ENCODE measurements around the gene SERTAD4.
"Not testable (repeated sequence)": the region's sequence is repeated elsewhere in the genome, so short reads cannot be mapped to it uniquely, and the experiment has no call there.

SERTAD4 gene

DNA sequence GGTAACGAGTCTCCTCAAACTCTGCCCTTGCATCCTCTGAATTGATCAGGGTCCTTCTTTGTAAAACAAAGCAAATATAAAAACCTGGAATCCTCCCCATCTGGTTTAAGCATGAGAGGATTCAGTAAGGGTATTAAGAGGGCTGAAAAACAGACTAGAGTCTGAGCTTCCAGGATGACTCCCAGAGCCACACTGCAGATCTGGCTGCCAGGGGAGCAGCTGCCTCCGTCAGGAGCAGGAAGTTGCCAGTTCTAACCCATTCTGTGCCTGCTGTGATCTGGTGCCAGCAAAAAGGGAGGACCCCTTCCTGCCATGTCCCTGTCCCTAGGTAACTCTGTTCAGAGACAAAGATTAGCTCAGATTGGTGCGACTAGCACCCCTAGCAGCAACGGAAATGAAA is 27.5 kb downstream of the SERTAD4 start:
- DNase-seq (ENCODE audit: low spot score), result no peak

DNA sequence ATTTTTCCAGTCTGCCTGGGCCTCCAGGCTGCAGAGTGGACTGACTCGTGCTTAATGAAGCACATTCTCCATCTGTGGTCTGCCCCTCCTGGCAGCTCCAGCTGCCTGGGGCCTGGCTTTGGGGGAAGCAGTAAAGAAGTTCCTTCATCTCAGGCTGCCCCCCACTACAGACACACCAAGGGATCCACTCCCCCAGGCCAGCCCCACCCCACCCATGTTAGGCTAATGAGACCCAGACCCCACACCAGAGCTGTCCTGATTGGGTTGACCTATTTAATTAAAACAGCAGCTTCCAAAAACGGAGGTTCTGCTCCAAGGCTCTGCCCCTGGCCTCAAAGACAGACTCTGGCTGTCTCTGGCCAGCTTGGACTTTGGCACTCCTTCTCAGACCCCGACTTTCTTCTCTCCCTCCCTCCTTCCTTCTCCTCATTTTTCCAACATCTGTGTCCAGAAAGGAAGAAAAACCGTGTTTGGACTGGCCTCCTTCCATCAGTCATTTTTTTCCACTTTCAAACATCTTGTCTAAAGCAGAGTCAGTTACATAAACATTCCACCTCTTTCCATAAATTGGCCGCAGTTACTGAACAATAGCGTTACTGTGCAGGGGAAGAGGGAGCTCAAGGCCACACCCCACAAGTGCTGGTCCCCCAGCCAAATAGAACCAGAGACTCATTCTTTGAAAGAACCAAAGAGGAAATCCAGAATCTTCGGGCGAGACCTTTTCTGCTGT is 29.7 kb downstream of the SERTAD4 start:
- no peak for DNase-seq (ENCODE audit: low spot score)

DNA sequence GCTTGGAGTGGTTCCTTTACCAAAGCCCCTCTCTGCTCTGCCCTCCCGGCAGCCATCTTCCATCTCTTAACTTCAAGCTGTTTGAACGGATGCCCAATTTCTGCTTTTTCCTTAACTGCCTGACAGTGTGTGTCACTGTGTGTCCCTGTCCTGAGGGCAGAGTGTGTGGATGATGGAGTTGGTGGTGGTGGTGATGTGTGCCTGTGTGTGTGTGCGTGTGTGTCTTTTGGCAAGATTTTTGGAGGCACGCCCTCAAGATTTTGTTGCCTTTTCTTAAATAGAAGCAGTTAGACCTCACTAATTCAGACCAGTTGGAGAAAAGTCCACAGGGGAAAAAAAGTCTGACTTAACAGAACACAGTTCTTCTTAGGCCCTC is 30.3 kb downstream of the SERTAD4 start:
- DNase-seq (ENCODE audit: low spot score), result no peak

DNA sequence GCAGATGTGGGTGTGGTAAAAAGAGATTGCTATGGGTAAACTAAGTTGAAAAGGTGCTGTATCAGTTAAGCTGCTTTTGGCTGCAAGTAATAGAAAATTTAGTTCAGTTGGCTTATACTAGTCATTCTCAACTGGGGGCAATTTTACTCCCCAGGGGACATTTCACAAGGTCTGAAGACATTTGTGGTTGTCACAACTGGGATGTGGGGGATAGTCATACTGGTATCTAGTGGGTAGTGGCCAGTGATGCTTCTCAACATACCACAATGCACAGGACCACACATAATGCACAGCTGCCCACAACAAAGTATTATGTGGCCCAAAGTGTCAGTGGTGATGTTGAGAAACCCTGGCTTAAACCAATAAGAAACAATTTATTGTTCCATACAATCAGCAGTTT is 31.4 kb downstream of the SERTAD4 start:
- DNase-seq (ENCODE audit: low spot score), result no peak

DNA sequence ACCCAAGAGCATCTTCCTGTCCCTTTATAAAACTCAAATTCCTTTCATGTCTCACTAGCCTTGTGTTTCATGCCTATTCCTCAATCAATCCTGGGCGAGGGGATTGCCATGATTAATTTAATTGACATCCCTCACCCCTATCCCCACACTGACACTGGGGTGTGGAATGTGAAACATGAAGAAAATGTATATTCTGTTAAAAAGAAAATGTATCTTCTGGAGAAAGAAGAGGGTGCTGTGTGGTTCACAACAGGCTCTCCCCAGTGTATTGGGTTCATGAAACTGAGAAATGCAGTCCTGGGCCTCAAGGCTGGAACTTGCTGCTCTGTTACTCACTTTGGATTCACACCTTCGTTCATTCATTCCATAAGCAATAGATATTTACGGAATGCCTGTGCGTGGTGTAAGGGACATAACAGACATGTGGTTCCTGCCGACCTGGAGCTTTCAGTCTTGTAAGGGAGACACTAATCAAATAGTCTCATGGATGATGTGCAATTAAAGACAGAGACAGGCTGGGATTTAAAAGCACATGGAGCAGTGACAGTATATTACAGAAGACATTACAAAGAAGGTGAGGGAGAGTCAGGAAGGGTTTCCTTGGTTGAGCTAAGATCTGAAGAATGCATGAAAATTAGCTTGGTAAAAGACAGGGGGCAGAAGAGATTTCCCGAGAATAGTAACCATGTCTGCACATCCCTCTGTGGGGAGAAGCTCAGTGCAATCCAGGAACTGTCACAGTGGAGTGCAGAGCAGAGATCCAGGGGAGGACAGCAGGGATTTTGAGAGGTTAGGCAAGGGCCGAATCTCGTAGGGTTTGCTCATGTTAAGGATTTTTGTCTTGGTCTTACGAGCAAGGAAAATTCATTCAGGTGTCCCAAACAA is 32.1 kb downstream of the SERTAD4 start:
- no peak for DNase-seq (ENCODE audit: low spot score)

DNA sequence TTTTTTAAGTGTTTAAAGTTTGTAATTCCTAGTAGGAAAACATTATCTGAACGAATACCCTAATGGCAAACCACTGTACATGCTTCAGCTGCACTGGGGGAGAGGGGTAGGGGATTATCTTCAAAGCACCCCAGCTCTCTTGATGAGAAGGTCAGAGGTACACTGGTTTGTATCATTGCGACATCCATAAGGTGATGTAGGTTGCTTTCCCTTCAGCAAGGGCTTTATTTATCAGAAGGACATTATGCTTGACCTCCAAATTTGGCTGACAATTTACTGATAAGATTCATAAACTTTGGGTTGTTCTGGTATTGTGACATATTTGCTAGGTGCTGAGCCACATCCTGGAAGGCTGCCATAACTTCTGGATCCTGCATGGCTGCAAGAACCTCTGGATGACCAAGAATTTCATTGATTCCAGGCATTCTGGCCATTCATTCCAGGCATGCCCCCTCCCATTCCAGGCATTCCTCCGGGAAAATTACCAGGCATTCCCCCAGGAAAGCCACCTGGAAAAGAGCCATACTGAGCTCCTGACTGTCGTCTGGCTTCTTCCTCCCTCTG is 32.9 kb downstream of the SERTAD4 start:
- not testable (repeated sequence) for DNase-seq (ENCODE audit: low spot score)

DNA sequence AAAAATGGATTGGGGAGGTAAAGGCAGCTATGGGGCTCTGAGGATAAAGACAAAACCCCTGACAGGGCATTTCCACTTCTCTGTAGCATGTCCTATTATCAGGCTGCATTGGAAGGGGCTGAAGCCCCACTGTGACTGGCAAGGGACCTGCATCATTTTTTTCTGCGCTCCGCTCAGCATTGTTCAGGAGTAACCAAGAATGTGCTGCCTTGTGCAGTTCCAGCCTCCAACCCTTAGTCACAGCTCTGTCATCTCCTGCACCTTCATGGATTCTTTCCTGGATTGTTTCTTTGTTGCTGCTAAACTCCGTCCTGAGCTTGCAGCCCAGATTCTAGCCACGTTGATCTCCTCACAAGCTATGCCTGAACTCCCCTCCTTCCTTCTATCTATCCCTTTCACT is 37.4 kb downstream of the SERTAD4 start:
- DNase-seq (ENCODE audit: low spot score), result no peak

DNA sequence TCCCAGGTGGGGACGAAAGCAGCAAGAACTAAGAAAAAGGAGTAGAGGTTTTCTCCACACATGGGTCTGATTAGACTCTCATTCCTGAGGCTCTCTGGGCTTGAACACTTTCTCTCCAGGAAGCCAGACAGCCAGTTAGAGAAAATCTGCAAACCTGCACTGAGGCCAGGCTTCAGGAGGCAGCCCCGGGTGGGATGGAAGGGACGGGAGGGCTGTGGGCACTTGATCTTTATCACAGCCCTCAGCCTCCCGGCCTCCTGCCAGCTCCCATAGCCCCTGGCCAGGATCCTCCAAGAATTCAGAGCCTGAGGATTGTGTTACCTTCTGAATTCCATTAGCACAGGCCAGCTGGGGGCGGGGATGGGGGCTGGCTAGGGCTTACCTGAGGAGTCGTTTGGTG is 40.1 kb downstream of the SERTAD4 start:
- no peak for DNase-seq (ENCODE audit: low spot score)

DNA sequence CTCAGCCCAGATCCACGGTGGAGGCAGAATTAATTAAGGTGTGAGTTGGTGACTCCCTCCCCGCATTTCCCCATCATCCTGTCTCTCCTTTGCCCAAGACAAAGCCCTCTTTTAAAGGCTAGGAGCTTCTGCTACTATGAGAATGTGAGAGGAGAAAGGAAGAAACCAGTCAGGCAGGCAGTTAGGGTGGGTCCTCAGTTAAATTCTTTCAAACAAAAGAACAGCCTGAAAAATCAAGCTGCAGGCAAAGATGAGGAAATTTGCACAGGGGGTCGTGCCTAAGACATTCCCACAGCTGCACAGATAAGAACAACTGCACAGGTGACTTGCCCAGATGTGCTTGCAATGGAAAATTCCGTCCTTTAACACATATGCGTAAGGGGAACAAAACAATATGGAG is 47.6 kb downstream of the SERTAD4 start:
- DNase-seq (ENCODE audit: low spot score), result no peak

DNA sequence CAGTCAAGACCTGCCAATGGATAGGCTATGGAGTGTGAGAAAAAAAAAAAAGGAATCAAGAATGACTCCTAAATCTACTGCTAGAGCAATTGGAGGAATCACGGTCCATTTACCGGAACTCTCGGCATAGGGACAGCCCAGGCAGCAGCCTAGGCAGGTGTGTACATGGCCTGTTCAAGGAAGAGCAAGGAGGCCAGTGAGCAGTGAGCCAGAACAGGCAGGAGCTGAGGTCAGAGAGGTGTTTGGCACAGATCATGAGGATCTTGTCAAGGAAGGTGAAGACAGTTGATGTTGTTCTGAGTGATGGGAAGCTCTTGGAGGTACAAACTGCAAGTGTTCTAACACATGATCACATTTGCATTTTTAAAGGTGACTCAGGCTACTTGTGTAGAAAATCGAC is 55.5 kb downstream of the SERTAD4 start:
- DNase-seq (ENCODE audit: low spot score), result no peak

DNA sequence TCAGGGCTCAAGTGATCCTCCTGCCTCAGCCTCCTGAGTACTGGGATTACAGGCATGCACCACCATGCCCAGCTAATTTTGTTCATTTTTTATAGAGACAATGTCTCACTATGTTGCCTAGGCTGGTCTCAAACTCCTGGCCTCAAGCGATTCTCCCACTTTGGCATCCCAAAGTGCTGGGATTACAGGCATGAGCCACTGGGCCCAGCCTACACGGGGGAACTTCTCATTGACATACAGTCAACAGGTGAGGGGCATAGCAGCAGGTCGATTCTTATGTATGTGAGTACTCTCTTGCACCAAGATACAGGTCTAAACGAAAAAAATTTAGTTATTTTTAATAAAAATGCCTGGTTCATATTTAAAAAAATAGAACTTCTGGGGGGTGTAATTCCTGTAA is 56.7 kb downstream of the SERTAD4 start:
- no peak for DNase-seq (ENCODE audit: low spot score)

DNA sequence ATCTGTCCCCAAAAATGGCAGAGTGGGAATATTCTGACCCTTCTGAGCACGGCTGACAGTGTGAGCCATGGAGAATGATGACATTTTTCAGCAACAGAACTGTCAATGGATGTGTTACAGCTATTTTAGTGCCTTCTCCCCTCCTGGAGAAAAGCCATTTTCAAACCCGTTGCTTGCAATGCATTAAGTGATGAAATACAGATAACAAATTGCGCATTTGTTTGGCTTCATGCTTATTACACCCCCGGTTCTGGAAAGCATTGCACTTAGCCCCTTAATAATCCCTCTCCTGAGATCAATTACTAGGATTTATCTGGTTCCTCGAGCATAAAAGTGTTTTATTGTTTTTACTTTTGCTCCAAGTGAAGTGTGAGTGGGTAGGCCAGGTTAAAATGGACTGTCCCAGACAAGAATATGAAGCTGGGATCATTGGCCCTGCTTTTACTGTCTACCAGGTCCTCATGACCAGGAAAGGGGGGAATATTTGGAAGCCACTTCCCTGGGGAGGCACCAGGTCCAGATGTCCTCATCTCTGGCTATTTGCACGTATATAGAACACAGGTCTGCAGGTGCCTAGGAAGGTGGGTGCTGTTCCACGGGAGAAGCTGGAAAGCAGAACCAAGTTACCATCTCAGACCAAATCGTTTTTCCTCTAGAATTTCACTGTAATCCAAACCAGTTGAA is 58.6 kb downstream of the SERTAD4 start:
- DNase-seq (ENCODE audit: low spot score), result no peak

DNA sequence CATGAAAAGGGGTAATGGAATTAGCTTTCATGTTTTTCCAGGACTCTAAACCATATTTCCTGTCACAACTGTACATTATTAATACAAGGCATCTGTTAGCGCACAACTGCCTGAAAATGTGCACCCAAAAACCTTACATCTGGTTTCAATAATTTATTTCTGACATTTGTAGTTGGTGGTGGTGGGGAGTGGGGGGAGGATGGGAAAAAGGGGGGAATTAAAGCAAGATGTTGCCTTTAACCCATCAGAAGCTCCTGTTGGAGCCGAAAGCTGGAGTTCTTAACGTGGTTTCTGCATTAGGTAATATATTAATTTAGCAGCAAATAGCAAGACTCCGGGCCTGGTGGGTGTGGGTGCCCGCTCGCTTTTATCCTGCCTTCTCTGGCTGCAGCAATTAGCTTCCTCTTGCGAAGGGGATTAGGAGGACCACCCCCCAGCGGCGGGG is 59.2 kb downstream of the SERTAD4 start:
- no peak for DNase-seq (ENCODE audit: low spot score)

DNA sequence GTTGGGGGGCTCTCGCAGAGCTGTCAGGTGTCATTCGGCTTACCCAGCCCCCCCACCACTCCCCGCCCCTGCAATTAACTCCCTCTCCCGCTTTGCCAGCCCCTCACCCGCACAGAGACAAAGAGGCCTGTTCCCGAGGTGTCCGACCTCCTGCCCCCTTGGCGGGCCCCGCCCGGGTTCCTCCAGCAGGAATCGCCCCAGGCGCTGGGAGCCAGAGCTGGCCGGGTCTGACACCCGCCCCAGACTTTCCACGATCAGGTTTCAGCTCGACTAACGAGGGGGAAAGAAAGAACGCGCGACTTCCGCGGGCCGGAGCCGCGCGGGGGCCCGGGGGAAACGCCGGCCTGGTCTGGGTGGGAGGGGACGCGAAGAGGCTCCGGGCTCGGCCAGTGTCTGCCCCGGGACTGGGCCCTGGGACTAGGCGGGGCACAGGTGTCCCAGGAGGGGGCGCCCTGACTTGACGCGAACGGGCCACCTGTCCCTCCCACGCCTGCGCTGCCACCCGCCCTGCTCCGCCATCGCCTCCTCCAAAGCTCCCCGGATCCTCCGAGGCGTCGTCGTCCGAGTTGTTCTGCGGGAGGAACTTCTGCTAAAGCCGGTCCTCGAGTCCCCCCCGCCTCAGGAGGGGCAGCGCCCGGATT is 59.8 kb downstream of the SERTAD4 start:
- DNase-seq (ENCODE audit: low spot score), result no peak

DNA sequence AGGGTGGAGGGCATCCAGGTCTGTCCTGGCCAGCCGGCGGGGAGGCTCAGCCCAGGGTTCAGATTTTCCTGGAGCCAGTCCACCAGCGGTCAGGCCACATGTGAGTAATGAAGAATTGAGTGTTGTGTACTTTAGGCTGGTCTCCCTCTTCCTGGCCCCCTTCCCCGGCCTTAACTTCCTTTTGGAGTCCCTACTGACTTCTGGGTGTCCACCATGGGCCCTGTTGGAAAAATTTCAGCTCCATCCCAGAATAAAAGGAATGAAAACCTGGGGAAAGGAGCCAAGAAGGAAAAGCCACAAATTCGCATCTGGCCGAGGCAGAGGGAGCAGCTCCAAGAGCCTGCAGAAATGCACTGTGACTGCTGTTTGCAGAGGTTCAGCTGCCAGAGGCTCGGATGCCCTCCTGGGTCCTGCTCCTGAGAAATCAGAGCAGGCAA is 60.6 kb downstream of the SERTAD4 start:
- DNase-seq (ENCODE audit: low spot score), result no peak

DNA sequence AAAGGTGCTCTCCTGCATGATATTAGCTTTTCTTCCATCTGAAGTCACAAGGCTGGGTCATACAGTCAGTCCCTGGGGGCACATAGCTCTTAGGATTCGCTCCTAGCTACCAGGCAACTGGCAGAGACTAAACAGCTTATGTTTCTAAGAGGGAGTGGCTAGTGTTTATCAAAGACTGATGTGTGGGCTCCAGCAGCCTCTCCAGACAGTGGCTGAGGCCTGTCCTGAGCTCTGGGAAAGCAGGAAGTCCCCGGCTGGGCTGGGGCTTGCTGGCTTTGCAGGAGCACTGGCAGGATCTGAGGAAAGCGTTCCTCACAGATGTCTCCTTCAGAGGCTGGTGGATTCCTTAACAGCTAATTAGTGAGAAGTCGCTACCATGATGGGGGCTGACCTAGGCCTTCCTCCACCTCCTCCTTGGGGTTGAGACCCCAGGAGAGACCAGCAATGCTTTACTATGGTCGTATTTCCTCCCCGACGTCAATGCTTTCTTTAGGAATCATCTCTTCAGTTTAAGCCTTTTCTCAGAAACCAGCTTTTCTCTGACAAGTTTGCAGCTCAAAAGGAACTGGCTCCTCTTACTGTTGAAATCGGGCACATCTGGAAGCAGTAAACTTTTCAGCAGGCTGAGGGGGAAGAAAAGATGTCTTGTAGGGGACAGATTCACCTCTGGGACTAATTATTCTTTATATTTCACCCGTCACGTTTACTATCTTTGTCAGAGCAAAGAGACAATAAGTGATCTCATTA is 62.6 kb downstream of the SERTAD4 start:
- no peak for DNase-seq (ENCODE audit: low spot score)

Data from RKO (cell line).